NCI-H2196 treated with DMSO at 0.1 percent for 48 hours (cell line): ENCODE data around the gene NUCKS1.

Experiments
- DNase-seq: peaks from one replicate; lab custom pipeline; 2025; ENCODE audit not compliant: unreplicated experiment; lab: John Stamatoyannopoulos, UW

NUCKS1 gene

DNA sequence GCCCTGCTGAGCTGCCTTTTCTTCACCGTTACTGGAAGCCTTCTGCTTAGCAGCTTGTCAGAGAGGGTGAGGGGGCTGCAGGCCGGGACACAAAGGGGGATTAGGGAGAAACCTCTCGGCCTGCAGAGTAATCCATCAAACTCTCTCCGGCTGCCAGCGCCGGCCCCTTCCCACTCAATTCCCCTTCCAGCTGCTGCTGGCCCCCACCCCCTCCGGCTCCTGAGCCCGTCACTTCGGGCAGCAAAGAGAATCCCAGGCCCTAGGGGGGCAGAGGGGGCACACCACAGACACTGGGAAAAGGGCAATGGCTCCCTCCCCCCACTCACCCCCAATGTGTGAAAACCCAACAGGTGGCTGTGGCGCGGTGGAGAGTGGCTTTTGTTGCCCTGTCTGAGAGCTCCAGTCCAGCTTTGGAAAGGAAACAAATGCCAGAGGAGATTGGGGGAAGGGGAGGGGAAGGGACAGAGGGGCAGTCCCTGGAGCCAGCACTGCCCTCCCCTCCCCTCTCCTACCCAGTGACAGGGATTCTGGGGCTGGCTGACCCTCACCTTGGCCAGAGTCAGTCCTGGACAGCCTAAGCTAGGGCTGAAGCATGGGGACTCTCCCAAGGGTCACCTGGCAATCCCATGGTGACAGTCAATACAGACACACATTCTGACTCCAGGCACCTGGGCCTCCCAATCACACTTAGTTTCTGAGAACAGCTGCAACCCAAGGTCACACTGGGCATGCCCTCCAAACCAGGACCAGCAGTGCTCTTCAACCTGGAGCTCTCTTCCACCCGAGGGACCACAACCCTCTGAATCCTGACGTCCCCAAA, 79.2 kb downstream of the NUCKS1 start:
- no peak for DNase-seq

DNA sequence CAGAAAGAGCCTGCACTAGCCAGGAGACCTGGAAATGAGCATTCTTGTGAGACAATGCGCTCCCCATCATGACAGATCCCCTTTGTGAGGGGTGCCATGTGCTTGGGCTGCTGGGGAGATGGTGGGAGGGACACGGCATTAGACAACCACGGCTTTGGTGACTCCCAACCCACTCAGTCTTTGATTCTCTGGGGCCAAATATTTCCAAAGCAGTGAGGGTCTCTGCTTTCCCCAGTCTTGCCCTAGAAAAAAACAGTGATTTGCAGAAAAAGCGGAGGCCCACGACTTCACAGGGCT, 79.9 kb downstream of the NUCKS1 start:
- DNase-seq = no peak

DNA sequence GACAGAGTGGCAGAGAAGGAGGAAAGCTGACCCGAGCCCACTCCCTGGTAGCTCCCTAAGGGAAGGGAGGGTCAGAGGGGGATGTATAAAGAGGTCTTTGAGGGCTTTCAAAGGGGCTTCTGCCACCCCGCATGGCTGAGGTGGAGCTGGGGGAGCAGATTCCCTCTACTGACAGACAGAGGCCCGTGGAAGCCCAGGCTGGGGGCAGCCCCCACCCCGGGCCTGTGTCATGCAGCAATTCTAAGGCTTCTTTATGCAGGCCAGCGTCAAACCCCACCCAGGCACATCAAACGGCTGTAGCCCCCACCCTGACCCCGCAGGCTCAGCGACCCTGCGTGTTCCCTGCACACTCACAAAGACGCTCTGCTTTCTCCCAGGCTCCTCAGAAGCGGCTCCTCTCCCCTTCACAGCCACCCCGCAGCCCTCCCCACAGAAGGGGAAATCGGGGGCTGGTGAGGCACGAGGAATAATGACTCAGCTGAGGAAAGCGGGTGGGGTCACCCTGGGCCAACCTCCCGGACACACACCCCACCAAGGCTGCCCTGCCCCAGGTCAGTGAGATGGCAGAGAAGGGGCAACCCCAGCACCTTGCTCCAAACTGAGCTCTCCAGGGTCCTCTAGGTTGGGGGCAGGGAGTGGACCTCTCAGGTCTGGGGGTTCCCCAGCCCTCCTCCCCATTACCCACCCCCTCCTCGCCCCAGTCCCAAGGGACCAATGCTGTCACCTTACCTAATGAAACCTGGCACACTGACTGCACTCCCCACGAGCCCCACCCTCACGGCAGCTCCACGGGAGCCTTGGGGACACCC, 80.4 kb downstream of the NUCKS1 start:
- DNase-seq = no peak

DNA sequence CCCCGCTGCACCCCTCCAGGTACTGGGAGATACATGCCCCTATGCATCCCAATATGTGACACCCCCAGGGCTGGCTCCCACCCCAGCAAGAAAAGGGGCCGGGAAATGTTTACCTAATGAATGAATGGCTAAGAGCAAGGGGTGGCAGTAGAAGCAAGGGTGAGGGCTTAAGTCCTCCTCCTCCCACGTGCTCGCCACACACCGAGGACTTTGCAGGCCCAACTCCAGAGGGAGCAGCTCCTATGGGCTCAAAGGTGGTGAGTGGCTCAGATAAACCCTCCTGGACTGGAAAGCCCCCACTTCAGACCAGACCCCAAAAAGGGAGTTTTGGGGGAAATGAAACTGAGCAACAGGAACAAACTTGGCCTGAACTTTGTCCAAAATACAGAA, 81.0 kb downstream of the NUCKS1 start:
- no peak for DNase-seq

DNA sequence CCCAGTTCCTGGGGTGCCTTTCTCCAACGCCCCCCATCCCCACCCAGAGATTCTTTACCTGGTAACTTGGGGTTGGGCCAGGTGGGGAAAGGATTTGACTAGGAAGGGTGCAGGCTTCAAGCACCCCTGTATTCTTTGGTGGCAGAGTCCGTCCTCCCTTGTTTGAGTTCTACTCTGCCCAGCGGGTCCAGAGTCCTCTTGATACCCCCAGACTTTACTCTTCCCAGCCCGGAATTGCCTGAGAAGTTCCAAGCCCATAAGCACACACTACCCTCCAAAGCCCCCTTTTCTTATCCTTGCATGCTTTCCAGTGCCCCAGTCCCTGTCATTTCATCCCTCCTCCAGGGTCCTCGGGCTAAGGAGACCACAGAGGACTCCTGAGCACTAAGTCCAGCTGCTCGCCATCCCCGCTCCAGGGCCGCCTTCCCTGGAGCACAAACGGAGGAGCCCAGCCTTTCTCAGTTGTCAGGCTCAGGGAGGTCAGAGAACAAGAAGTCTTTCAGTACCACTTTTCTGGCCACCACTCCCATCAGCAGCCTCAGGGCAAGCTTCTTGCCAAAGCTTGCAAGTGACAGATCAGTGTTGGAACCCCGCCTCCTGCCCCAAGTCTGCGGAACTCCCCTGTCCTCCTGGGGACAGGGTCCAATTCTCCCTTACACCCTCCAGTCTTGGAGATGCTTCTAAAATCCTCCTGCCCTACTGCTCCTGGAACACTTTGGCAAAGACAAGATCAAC, 81.9 kb downstream of the NUCKS1 start:
- DNase-seq = no peak

DNA sequence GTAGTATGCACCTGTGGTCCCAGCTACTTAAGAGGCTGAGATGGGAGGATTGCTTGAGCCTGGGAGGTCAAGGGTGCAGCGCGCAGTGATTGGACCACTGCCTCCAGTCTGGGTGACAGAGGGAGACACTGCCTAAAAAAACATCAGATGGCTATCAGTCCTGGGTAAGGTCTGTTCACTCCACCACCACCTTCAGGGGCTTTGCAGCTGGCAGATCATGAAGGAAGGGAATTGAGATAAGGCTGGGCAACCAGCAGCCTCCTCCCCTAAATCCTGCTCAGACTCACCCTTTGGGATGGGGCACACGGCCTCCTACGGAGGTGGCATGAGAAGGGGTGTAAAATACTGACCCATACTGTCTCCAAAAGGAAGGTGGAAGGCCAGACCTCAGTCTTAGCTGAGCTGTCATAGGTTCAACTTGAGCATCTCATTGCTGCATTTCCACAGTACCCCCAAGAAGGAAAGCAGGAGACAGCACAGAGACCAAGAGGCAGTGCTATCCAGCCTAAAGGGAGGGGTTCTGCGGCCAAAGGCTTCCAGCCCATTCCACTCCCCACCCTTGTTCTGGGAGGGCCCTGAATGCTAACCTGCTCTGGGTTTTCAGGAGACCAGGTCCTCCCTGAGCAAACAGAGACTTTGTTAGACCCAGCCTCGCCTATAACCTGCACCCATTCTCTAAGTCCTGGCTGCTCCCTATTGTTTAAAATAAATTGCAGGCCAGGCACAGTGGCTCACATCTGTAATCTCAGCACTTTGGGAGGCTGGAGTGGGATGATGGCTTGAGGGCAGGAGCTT, 83.4 kb downstream of the NUCKS1 start:
- DNase-seq = no peak

DNA sequence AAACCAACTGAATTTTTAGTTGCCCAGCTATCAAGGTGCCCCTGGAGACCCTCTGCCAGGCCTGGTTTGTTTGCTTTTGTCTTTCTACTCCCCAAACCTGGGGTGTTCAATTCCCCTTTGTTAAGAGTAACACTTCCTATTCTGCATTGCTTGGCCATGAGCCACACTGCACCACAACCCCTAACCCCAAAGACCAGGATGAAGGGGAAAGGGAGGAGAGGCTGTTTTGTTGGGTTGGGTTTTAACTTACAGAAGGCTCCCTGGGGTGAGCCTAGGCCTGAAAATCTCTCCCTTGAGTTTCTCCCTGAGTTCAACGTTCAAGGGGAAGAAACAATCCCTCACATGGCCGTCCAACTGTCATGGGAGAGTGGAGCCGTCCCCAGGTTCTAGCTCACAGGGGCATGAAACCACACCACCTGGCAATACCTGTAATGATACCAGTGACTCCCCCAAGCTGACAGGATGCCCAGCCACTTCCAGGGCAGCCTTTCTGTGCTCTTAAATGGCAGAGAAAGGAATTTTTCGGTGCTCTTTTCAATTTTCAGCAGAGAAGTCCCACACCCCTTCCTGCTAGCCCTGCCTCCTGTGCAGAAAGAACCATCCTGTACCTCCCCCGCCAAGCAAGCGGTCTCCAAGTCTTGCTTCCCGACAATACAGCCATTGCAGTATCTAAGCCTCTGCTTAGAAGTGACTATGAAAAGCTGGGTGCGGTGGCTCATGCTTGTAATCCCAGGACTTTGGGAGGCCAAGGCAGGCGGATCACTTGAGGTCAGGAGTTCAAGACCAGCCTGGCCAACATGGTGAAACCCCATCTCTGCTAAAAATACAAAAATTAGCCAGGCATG, 84.6 kb downstream of the NUCKS1 start:
- no peak for DNase-seq

DNA sequence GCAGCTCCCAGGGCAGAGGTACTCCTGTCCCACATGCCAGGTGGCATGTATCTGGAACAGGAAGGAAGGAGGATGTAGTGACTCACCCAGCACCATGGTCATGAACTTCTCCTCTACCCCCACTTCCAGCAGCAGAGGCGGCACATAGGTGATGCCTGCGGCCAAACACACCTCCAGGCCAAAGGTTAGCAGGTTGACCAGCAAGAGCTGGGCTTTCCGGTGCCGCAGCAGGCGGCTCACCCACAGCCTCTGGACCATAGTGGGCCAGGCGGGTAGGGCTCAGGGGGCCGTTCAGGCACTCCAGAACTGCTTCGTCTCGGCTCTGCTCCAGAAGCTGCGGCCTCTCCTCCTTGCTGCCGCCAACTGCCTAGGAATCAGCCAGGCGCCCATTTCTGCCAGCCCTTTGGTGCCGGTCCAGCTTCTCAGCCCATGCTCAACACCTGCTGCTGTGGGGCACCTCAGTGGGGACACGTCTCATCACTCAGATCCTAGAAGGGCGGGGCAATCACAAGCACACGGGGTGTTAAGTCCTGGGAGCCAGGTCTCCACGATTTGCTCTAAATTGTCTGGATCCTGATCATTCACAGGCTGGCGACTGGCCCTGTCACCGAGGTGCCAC, 85.5 kb downstream of the NUCKS1 start:
- peak; percentile 46 for DNase-seq

DNA sequence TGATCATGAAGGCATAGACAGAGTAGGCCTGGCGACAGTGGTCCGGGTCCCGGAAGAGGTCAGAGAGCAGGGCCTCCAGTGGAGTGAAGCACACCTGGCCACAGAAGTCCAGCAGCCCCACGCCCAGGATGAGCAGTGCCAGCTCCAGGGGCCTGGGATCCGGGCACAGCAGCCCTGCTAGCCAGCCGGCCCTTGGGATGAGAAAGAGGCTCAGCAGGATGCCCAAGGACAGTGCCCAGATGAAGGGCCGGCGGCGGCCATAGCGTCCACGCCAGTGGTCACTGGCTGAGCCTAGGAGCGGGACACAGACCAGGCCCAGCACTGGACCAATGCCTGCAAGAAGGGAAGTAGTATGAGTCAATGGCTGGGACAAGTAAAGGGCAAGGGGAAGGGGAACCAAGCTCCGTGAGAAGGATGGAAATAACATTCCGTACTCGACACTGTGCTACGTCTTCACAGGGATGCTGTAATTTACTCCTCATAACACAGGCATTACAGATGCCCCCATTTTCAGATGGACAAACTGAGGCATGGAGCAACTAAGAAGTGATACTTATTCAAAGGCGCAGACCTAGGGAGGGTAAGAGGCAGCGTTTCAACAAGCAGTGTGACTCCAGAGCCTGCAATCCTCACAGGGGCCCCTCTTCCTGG, 86.6 kb downstream of the NUCKS1 start:
- DNase-seq = no peak
